T1000 (cell line): ENCODE measurements around the gene ARMCX6.
"Not testable (repeated sequence)": the region's sequence is repeated elsewhere in the genome, so short reads cannot be mapped to it uniquely, and the experiment has no call there.

Source experiments
- DNase-seq: peaks from one replicate; lab custom pipeline; 2025; ENCODE audit warnings: mixed read lengths; lab: John Stamatoyannopoulos, UW

ARMCX6 gene

GRCh38 chrX:101617211-101618191 is at the start of gene ARMCX6:
Gene ARMCX6, minus strand, starts transcription at chrX:101618000. Its CDS starts 1,380 bp downstream, at chrX:101616620.
- no peak for DNase-seq

- no peak for DNase-seq
Measured at GRCh38 chrX:101659601-101660063, 41.8 kb upstream of the ARMCX6 start, which contains the start of gene ARMCX2. Gene ARMCX2, minus strand, starts transcription at chrX:101659850. Its CDS starts 2,262 bp downstream, at chrX:101657588.

- peak; percentile 6 for DNase-seq
Measured at GRCh38 chrX:101658661-101659491, 41.1 kb upstream of the ARMCX6 start.

GRCh38 chrX:101657495-101657894 is 39.7 kb upstream of the ARMCX6 start:
- DNase-seq = no peak

- no peak for DNase-seq
Measured at GRCh38 chrX:101656817-101657216, 39.0 kb upstream of the ARMCX6 start.

- no peak for DNase-seq
Measured at GRCh38 chrX:101655534-101655933, 37.7 kb upstream of the ARMCX6 start.

- DNase-seq = not testable (repeated sequence)
Measured at GRCh38 chrX:101647716-101648115, 29.9 kb upstream of the ARMCX6 start.

GRCh38 chrX:101642093-101642492 is 24.3 kb upstream of the ARMCX6 start:
- no peak for DNase-seq

- no peak for DNase-seq
Measured at GRCh38 chrX:101639583-101639982, 21.8 kb upstream of the ARMCX6 start.

GRCh38 chrX:101619364-101619763 is 1.6 kb upstream of the ARMCX6 start:
- no peak for DNase-seq

- no peak for DNase-seq
Measured at GRCh38 chrX:101605728-101606127, 12.1 kb downstream of the ARMCX6 start.

- no peak for DNase-seq
Measured at GRCh38 chrX:101605146-101605545, 12.7 kb downstream of the ARMCX6 start.

GRCh38 chrX:101602077-101602476 is 15.7 kb downstream of the ARMCX6 start:
- DNase-seq = no peak

- DNase-seq = not testable (repeated sequence)
Measured at GRCh38 chrX:101599592-101599991, 18.2 kb downstream of the ARMCX6 start.

- DNase-seq = no peak
Measured at GRCh38 chrX:101595739-101596419, 21.9 kb downstream of the ARMCX6 start.
